Motor neuron (in vitro differentiated cells): Measurements from ENCODE around the gene RBM48. TPM values are rescaled to one million over a fixed set of nuclear protein-coding genes. Genes with fewer than 3 reads are reported as not detected.
A peak's percentile ranks its signal among the peaks of the same experiment; 100 is the strongest.
"Not testable (repeated sequence)": the region's sequence is repeated elsewhere in the genome, so short reads cannot be mapped to it uniquely, and the experiment has no call there.

Source experiments
- ATAC-seq, 8 experiments: fragments of 200-7000 bp; cut with Tn5 transposase; replicated peaks in 6 of 8; 2 replicates each; pipeline ENCODE4 v1.8.0; 2021; ENCODE audit warnings: mild to moderate bottlenecking in 8 of 8, moderate library complexity in 8 of 8
- H3K27ac ChIP-seq, 2 donors: fragments of 250-450 bp; sonication (Bioruptor Pico); 2 replicates each; pipeline ENCODE4 v1.9.0; 2021; ENCODE audit warnings: antibody characterized with exemption in 2 of 2, mild to moderate bottlenecking in 2 of 2, moderate library complexity in 1 of 2
- H3K4me1 ChIP-seq, 2 donors: fragments of 250-450 bp; sonication (Bioruptor Pico); replicated peaks in 1 of 2; 2 replicates each; pipeline ENCODE4 v1.6.1; 2021; ENCODE audit warnings: antibody characterized with exemption in 2 of 2, mild to moderate bottlenecking in 2 of 2, moderate library complexity in 1 of 2
- H3K4me3 ChIP-seq, 5 donors: fragments of 250-450 bp; sonication (Bioruptor Pico); 2 replicates each; pipeline ENCODE4 v1.9.0; 2021; ENCODE audit warnings: antibody characterized with exemption in 5 of 5, mild to moderate bottlenecking in 5 of 5, moderate library complexity in 4 of 5
- WGBS, 10 experiments: fragments of 450-650 bp; shearing (Covaris generic); methylation state at CpG; one replicate each; pipeline ENCODE4 v1.0.0; 2022; 5-methylcytosine and 5-hydroxymethylcytosine counted together
- in situ Hi-C, 9 experiments: fragments of 400-800 bp; cut with MboI; loops; one replicate each; pipeline ENCODE4 v1.15.0; 2021; ENCODE audit warnings: low sequenced_read_pairs in 9 of 9, low pct_unique_long_range_greater_than_20kb in 2 of 9; ENCODE audit not compliant: unreplicated experiment in 9 of 9
- total RNA-seq, 8 experiments: library from RNA; unstranded; fragments of 300-600 nt; gene quantifications; 2 replicates each; pipeline versions ENCODE4 v1.2.3 to v1.2.4, GENCODE V29; 2022

RBM48 gene
- total RNA-seq, 8 experiments from 2014 or later: 11.4 to 18.3 (median 15.2) TPM

GRCh38 chr7:92508946-92509345 lies 19.6 kb upstream of the RBM48 start:
- 74 to 99% (median 95%) methylated on average over 3 to 5 of the region's 5 CpGs for WGBS, 10 experiments
- H3K27ac ChIP-seq: no peak overlapping the region
- H3K4me1 ChIP-seq: no peaks in the 10 kb centered on the region
- ATAC-seq: no peak
- no peak overlapping the region for H3K4me3 ChIP-seq
- in situ Hi-C loops: no loop called here

- in situ Hi-C loops: no loop called here
- 39 to 88% (median 58%) methylated on average over 1 to 3 of the region's 3 CpGs; no CpG with 5 or more reads in 2 of the 10 experiments for WGBS, 10 experiments
- no peaks in the 10 kb centered on the region for H3K4me1 ChIP-seq
- ATAC-seq: no peak
- no peak overlapping the region for H3K4me3 ChIP-seq
- H3K27ac ChIP-seq: no peak overlapping the region
Measured at GRCh38 chr7:92513167-92513902, 15.3 kb upstream of the RBM48 start.

DNA sequence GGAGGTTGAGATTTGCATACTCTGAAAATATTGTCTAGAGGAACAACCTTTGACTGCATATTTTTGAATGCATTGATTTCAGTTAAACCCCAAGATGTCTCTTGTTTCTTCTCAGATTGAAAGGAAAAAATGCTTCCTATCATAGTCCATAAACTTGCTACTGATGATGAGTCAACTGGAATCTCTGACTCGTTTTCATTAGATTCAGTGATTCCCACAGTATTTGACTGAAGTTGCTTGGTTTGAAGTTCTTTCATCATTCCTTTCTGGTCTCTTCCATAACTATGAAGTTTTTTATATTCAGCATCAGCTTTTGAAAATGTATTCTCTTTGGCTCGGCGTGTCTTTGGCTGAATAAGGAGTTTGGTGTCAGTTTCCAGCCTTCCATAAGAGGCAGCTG lies 11.0 kb upstream of the RBM48 start:
- no peak for ATAC-seq
- WGBS, 10 experiments: 45 to 100% (median 91%) methylated on average over 2 to 3 of the region's 3 CpGs
- Histone ChIP-seq H3K27ac (no peak overlapping the region), H3K4me3 (no peak overlapping the region), H3K4me1 (no peaks in the 10 kb centered on the region)
- in situ Hi-C loops: no loop called here

GRCh38 chr7:92520024-92520423 lies 8.6 kb upstream of the RBM48 start:
- 60 to 100% (median 94%) methylated on average over 1 of the region's 1 CpG; no CpG with 5 or more reads in 2 of the 10 experiments for WGBS, 10 experiments
- no peak for ATAC-seq

DNA sequence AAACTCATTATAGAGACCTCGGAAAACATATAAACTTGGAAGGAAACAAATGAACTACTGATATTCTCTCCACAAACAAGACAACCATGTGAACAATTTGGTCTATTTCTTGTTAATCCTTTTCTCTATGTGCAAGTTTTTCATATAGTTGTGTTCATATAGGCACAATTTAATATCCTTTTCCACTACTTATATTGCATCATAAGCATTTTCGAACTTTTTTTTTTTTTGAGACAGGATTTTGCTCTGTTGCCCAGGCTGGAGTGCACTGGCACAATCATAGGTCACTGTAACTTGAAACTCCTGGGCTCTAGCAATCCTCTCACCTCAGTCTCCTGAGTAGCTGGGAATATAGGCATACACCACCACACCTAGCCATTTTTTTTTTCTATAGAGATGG lies 5.5 kb upstream of the RBM48 start:
- in situ Hi-C loops: no loop called here
- ATAC-seq: no peak
- H3K4me3 ChIP-seq: no peak overlapping the region
- WGBS, 10 experiments: 65 to 100% (median 100%) methylated on average over 1 to 2 of the region's 2 CpGs; no CpG with 5 or more reads in 1 of the 10 experiments
- no peak overlapping the region for H3K27ac ChIP-seq
- peaks cover 3 to 7% of the 10 kb centered on the region in 2 donors for H3K4me1 ChIP-seq

More at GRCh38 chr7:92520024-92520423, 8.6 kb upstream of the RBM48 start:
- no peak overlapping the region for H3K27ac ChIP-seq
- H3K4me1 ChIP-seq: no peaks in the 10 kb centered on the region
- in situ Hi-C loops: no loop called here
- H3K4me3 ChIP-seq: no peak overlapping the region

GRCh38 chr7:92527300-92528187 lies 1.1 kb upstream of the RBM48 start:
- in situ Hi-C loops: no loop called here
- WGBS, 10 experiments: 0 to 8% (median 1%) methylated on average over 4 to 25 of the region's 31 CpGs
- H3K4me3 ChIP-seq: peak overlapping the region; percentile 57 to 87 (median 60)
- H3K4me1 ChIP-seq: peaks cover 7 to 12% of the 10 kb centered on the region in 2 donors
- H3K27ac ChIP-seq: peak overlapping the region; percentile 39 to 65
- peak in 5 of 8 experiments; percentile 6 to 47 (median 42) for ATAC-seq

DNA sequence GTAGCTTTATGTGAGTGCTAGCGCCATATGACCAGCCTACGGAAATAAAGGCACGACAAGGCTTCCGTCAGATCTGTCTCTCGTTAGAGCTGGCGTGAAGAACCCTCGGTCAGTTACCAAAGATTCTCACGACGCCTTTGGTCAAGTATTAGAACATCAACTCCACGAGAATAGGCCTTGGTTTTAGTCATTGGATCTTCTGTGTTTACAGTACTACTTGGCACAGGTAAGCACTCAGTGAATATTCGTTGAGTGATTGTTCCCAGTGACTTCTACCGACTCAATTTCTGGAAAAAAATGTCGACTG lies 316 bp downstream of the RBM48 start:
- H3K4me1 ChIP-seq: peaks cover 7 to 12% of the 10 kb centered on the region in 2 donors
- H3K4me3 ChIP-seq: peak overlapping the region; percentile 59 to 87 (median 70)
- ATAC-seq: no peak
- in situ Hi-C loops: no loop called here
- 0 to 3% (median 0%) methylated on average over 4 to 10 of the region's 13 CpGs for WGBS, 10 experiments
- peak overlapping the region; percentile 78 to 82 for H3K27ac ChIP-seq

- no peak for ATAC-seq
- no peak overlapping the region for H3K4me3 ChIP-seq
- WGBS, 10 experiments: 71 to 97% (median 82%) methylated on average over 4 to 9 of the region's 9 CpGs
Measured at GRCh38 chr7:92534572-92534971, 6.0 kb downstream of the RBM48 start.

GRCh38 chr7:92543542-92543941 lies 14.9 kb downstream of the RBM48 start:
- H3K4me3 ChIP-seq, H3K27ac ChIP-seq, in situ Hi-C loops, ATAC-seq, H3K4me1 ChIP-seq: not testable (repeated sequence)
- 33 to 89% (median 79%) methylated on average over 1 to 3 of the region's 3 CpGs; no CpG with 5 or more reads in 4 of the 10 experiments for WGBS, 10 experiments

More at GRCh38 chr7:92534572-92534971, 6.0 kb downstream of the RBM48 start:
- in situ Hi-C loops: no loop called here
- Histone ChIP-seq H3K4me1 (peaks cover 4 to 8% of the 10 kb centered on the region in 2 donors), H3K27ac (no peak overlapping the region)

DNA sequence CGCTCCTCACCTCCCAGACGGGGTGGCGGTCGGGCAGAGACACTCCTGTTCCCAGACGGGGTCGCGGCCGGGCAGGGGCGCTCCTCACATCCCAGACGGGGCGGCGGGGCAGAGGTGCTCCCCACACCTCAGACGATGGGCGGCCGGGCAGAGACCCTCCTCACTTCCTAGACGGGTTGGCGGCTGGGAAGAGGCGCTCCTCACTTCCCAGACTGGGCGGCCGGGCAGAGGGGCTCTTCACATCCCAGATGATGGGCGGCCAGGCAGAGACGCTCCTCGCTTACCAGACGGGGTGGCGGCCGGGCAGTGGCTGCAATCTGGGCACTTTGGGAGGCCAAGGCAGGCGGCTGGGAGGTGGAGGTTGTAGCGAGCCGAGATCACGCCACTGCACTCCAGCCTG lies 16.5 kb downstream of the RBM48 start:
- ATAC-seq, H3K27ac ChIP-seq, H3K4me1 ChIP-seq, in situ Hi-C loops, H3K4me3 ChIP-seq: not testable (repeated sequence)
- 72% methylated on average over 5 of the region's 30 CpGs; no CpG with 5 or more reads in 9 of the 10 experiments for WGBS, 10 experiments

DNA sequence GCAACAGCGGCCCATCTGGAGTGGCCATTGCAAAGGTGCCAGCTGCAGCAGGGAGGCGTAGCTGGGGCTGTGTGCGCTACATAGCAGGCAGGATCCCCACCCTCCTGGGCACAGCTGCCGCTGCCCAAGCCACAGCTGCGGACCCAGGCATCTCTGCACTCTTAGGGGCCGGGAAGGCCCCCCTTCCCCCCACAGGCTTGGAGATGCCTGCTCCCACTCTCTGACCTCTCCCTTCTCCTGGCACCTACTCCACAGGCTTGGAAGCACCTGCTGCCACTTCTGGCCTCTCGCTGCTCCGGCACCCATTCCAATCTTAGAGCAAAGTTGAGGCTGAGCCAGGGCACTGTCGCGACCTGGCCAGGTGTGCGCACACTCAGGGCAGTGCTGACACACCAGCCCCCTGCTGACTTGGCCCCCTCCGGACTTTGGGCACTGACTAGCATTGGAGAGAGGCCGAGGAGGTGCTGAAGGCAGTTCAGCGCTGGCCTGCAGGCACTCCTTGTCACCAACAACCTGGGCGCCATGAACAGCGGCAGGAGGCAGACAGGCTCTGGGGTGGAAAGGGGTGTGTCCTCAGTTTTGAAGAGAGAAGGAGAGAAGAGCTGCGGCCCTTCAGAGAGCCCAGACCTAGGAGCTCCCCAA lies 18.4 kb downstream of the RBM48 start:
- WGBS, 10 experiments: 60 to 100% (median 87%) methylated on average over 1 to 7 of the region's 17 CpGs; no CpG with 5 or more reads in 3 of the 10 experiments
- Histone ChIP-seq H3K4me3 (no peak overlapping the region), H3K4me1 (no peaks in the 10 kb centered on the region), H3K27ac (no peak overlapping the region)
- no peak for ATAC-seq
- in situ Hi-C loops: no loop called here

DNA sequence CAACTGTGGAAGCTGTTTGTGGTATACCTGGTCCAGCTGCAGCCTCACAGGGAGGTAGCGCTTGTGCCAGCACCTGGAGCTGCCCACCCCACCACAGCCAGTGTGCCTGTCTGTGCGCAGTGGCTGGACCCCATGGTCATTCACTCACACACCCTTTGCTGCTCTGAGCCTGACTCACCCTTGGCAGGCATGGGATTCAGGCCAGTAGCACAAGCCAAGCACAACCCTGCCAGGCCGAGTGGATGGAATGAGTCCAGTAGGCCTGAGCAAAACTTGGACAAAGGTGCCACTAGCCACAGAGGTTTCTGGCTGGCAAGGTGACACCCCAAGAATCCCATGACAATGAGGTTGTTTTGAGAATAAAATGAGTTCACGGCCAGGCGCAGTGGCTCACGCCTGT lies 19.0 kb downstream of the RBM48 start:
- in situ Hi-C loops: no loop called here
- Histone ChIP-seq H3K4me3 (no peak overlapping the region), H3K27ac (no peak overlapping the region), H3K4me1 (no peaks in the 10 kb centered on the region)
- 0 to 100% (median 70%) methylated on average over 1 to 2 of the region's 6 CpGs; no CpG with 5 or more reads in 5 of the 10 experiments for WGBS, 10 experiments
- ATAC-seq: no peak

GRCh38 chr7:92550194-92550593 lies 21.6 kb downstream of the RBM48 start:
- ATAC-seq: no peak
- 67 to 100% (median 90%) methylated on average over 1 to 3 of the region's 4 CpGs; no CpG with 5 or more reads in 3 of the 10 experiments for WGBS, 10 experiments

More at GRCh38 chr7:92550194-92550593, 21.6 kb downstream of the RBM48 start:
- H3K4me3 ChIP-seq: no peak overlapping the region
- no peaks in the 10 kb centered on the region for H3K4me1 ChIP-seq
- in situ Hi-C loops: no loop called here
- H3K27ac ChIP-seq: no peak overlapping the region
